GM19452 (cell line): ENCODE measurements around the gene PIM1.
"Not testable (repeated sequence)": the region's sequence is repeated elsewhere in the genome, so short reads cannot be mapped to it uniquely, and the experiment has no call there.

Experiments
- ATAC-seq: cut with Tn5 transposase; IDR thresholded peaks from one replicate; pipeline ENCODE4 v1.9.1; 2021; ENCODE audit not compliant: unreplicated experiment

PIM1 gene

GRCh38 chr6:37170273-37171200 lies 585 bp downstream of the PIM1 start:
- peak; percentile 32 for ATAC-seq

- no peak for ATAC-seq
These were observed 1.4 kb downstream of the PIM1 start for GRCh38 chr6:37171201-37171969.

- no peak for ATAC-seq
These were observed 2.2 kb downstream of the PIM1 start for GRCh38 chr6:37171970-37172812.

- no peak for ATAC-seq
These were observed 3.0 kb downstream of the PIM1 start for GRCh38 chr6:37172912-37173492.

GRCh38 chr6:37173493-37174195 lies 3.7 kb downstream of the PIM1 start:
- no peak for ATAC-seq

GRCh38 chr6:37174196-37174514 lies 4.2 kb downstream of the PIM1 start:
- ATAC-seq = no peak

- no peak for ATAC-seq
These were observed 4.8 kb downstream of the PIM1 start for GRCh38 chr6:37174515-37175331.

- peak; percentile 46 for ATAC-seq
These were observed 5.6 kb downstream of the PIM1 start for GRCh38 chr6:37175332-37176267.

GRCh38 chr6:37176268-37177076 lies 6.5 kb downstream of the PIM1 start:
- no peak for ATAC-seq

- no peak for ATAC-seq
These were observed 7.4 kb downstream of the PIM1 start for GRCh38 chr6:37177077-37177934.

GRCh38 chr6:37177935-37178517 lies 8.1 kb downstream of the PIM1 start:
- ATAC-seq = no peak

GRCh38 chr6:37180075-37180474 lies 10.1 kb downstream of the PIM1 start:
- ATAC-seq = no peak

GRCh38 chr6:37180610-37181009 lies 10.7 kb downstream of the PIM1 start:
- not testable (repeated sequence) for ATAC-seq

GRCh38 chr6:37182736-37183590 lies 13.0 kb downstream of the PIM1 start:
- no peak for ATAC-seq
